ENCODE data around the gene CLCN2. TPM values are rescaled to one million over a fixed set of nuclear protein-coding genes. Genes with fewer than 3 reads are reported as not detected.
A peak's percentile ranks its signal among the peaks of the same experiment; 100 is the strongest.

CLCN2 gene
- total RNA-seq, 1 experiment from 2014 or later = 23.0 TPM

GRCh38 chr3:184314363-184314699 is 47.1 kb downstream of the CLCN2 start, which contains the start of gene EIF4G1:
EIF4G1 (plus strand) TSS chr3:184314606; CDS start chr3:184315797, 1,191 bp downstream.
- ChIA-PET CTCF (no interaction called here), POLR2A (no interaction called here)
- DNase-seq = peak; percentile 92 to 94
- H3K27me3 Mint-ChIP-seq (ENCODE audit: insufficient read depth, unreplicated experiment) = no peaks in the 10 kb centered on the region
- no peak for TF ChIP-seq CTCF (IDR thresholded peaks at IDR 0.05; ENCODE audit: insufficient read depth in 1 of 2, low read depth in 1 of 2, low read length in 1 of 2, severe bottlenecking in 1 of 2, unreplicated experiment in 1 of 2)
- BruUV-seq (replicated peaks) = no TSS peak
- intact Hi-C loops (cut with micrococcal nuclease; ENCODE audit: unreplicated experiment) = loop anchor here (1.0 kb wide), 2 partner anchors 15 to 49 kb away; partner anchors contain the start of gene PSMD2
- peak within 1 kb of the TSS; percentile 72 for H3K27ac Mint-ChIP-seq (ENCODE audit: unreplicated experiment)
- H3K36me3 Mint-ChIP-seq (ENCODE audit: insufficient read depth, unreplicated experiment) = peaks cover 46% of the 10 kb centered on the region
- peaks cover 1% of the 10 kb centered on the region for H3K36me3 ChIP-seq (ENCODE audit: control insufficient read depth, insufficient read depth, low read length)
- peaks cover 11% of the 10 kb centered on the region for H3K4me1 ChIP-seq
- H3K4me3 Mint-ChIP-seq (ENCODE audit: unreplicated experiment) = peak within 1 kb of the TSS; percentile 85
- no peaks in the 10 kb centered on the region for H3K9me3 Mint-ChIP-seq (ENCODE audit: unreplicated experiment)
- H3K27me3 ChIP-seq (replicated peaks; ENCODE audit: control insufficient read depth, insufficient read depth, low read length) = no peaks in the 10 kb centered on the region
- no peaks in the 10 kb centered on the region for H3K9me3 ChIP-seq
- H3K4me1 Mint-ChIP-seq (ENCODE audit: low read depth, unreplicated experiment) = peaks cover 9% of the 10 kb centered on the region
- H3K4me3 ChIP-seq (ENCODE audit: low read depth, low read length) = peak within 1 kb of the TSS; percentile 89

DNA sequence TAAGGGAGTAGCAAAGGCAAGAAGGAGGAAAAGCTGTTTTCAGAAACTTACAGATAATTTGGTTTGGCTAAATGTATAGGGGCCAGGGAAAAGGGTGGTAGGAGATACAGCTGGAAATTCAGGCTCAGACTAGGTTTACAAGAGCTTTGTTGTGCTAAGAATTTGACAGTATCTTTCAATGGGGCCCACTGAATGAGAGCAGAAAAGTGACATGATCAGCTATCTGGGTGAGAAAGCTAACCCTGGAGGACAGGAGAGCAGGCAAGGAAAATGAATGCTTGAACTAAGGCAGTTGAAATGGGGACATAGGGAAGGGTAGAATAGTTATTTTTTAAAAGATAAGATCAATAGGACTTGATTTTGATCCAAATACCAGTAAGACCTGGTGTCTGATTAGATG is 49.8 kb downstream of the CLCN2 start:
- peaks cover 49% of the 10 kb centered on the region for H3K36me3 Mint-ChIP-seq (ENCODE audit: insufficient read depth, unreplicated experiment)
- H3K4me3 Mint-ChIP-seq (ENCODE audit: unreplicated experiment) = no peak overlapping the region
- intact Hi-C loops (cut with micrococcal nuclease; ENCODE audit: unreplicated experiment) = no loop called here
- H3K9me3 ChIP-seq = no peaks in the 10 kb centered on the region
- no peaks in the 10 kb centered on the region for H3K27me3 ChIP-seq (replicated peaks; ENCODE audit: control insufficient read depth, insufficient read depth, low read length)
- H3K27me3 Mint-ChIP-seq (ENCODE audit: insufficient read depth, unreplicated experiment) = no peaks in the 10 kb centered on the region
- CTCF ChIA-PET = no interaction called here
- no TSS peak for BruUV-seq (replicated peaks)
- peaks cover 6% of the 10 kb centered on the region for H3K4me1 Mint-ChIP-seq (ENCODE audit: low read depth, unreplicated experiment)
- no peak for DNase-seq
- peaks cover 1% of the 10 kb centered on the region for H3K36me3 ChIP-seq (ENCODE audit: control insufficient read depth, insufficient read depth, low read length)
- peaks cover 9% of the 10 kb centered on the region for H3K4me1 ChIP-seq
- H3K9me3 Mint-ChIP-seq (ENCODE audit: unreplicated experiment) = no peaks in the 10 kb centered on the region
- no peak overlapping the region for H3K27ac Mint-ChIP-seq (ENCODE audit: unreplicated experiment)
- POLR2A ChIA-PET = no interaction called here
- no peak for TF ChIP-seq CTCF (IDR thresholded peaks at IDR 0.05; ENCODE audit: insufficient read depth in 1 of 2, low read depth in 1 of 2, low read length in 1 of 2, severe bottlenecking in 1 of 2, unreplicated experiment in 1 of 2)
- H3K4me3 ChIP-seq (ENCODE audit: low read depth, low read length) = no peak overlapping the region

- Mint-ChIP-seq H3K4me3 (ENCODE audit: unreplicated experiment) (no peak overlapping the region), H3K27ac (ENCODE audit: unreplicated experiment) (no peak overlapping the region), H3K9me3 (ENCODE audit: unreplicated experiment) (no peaks in the 10 kb centered on the region), H3K27me3 (ENCODE audit: insufficient read depth, unreplicated experiment) (no peaks in the 10 kb centered on the region), H3K36me3 (ENCODE audit: insufficient read depth, unreplicated experiment) (peaks cover 52% of the 10 kb centered on the region), H3K4me1 (ENCODE audit: low read depth, unreplicated experiment) (no peaks in the 10 kb centered on the region)
- H3K4me1 ChIP-seq = no peaks in the 10 kb centered on the region
- peaks cover 2% of the 10 kb centered on the region for H3K36me3 ChIP-seq (ENCODE audit: control insufficient read depth, insufficient read depth, low read length)
- CTCF ChIA-PET = no interaction called here
- DNase-seq = no peak
- no peaks in the 10 kb centered on the region for H3K27me3 ChIP-seq (replicated peaks; ENCODE audit: control insufficient read depth, insufficient read depth, low read length)
- TSS peak; percentile 37 for BruUV-seq (replicated peaks)
- no peak overlapping the region for H3K4me3 ChIP-seq (ENCODE audit: low read depth, low read length)
- TF ChIP-seq CTCF (IDR thresholded peaks at IDR 0.05; ENCODE audit: insufficient read depth in 1 of 2, low read depth in 1 of 2, low read length in 1 of 2, severe bottlenecking in 1 of 2, unreplicated experiment in 1 of 2) = no peak
- H3K9me3 ChIP-seq = no peaks in the 10 kb centered on the region
- POLR2A ChIA-PET = no interaction called here
- intact Hi-C loops (cut with micrococcal nuclease; ENCODE audit: unreplicated experiment) = no loop called here
Measured at GRCh38 chr3:184308744-184309143, 52.7 kb downstream of the CLCN2 start.

All from Caco-2 (cell line).